ENCODE results near the gene PPP2R5A.

Gene PPP2R5A

GRCh38 chr1:212310383-212310782 lies 25.2 kb downstream of the PPP2R5A start:
- no peaks in the 10 kb centered on the region for H4K20me1 ChIP-seq (ENCODE audit: insufficient read depth, low read length)
- H3K27ac ChIP-seq (ENCODE audit: low read depth, low read length, poor library complexity, severe bottlenecking): no peak overlapping the region
- no peak overlapping the region for H3K4me3 ChIP-seq (ENCODE audit: low read depth, low read length, poor library complexity, severe bottlenecking)
- no peak for TF ChIP-seq CTCF (IDR thresholded peaks at IDR 0.05; ENCODE audit: low read length)
- no peak for TF ChIP-seq EZH2 (IDR thresholded peaks at IDR 0.05; ENCODE audit: borderline replicate concordance, low read length)
- no peaks in the 10 kb centered on the region for H3K9me3 ChIP-seq (ENCODE audit: low read length)
- no peaks in the 10 kb centered on the region for H3K9me2 ChIP-seq (ENCODE audit: low read depth, low read length)
- no peaks in the 10 kb centered on the region for H3K4me1 ChIP-seq (ENCODE audit: insufficient read depth, low read length, severe bottlenecking)
- H3F3A ChIP-seq (ENCODE audit: insufficient read depth, low read length): no peaks in the 10 kb centered on the region
- H3K27me3 ChIP-seq (ENCODE audit: insufficient read depth, low read length): no peaks in the 10 kb centered on the region
- H3K9ac ChIP-seq (ENCODE audit: low read length): no peak overlapping the region
- no peak overlapping the region for H3K4me2 ChIP-seq (ENCODE audit: low read length)
- H3K36me3 ChIP-seq (ENCODE audit: insufficient read depth, low read length): peaks cover 48% of the 10 kb centered on the region
- no peak overlapping the region for H2AFZ ChIP-seq (ENCODE audit: low read length)
- peaks cover 85% of the 10 kb centered on the region for H3K79me2 ChIP-seq (ENCODE audit: insufficient read depth, low read length)

DNA sequence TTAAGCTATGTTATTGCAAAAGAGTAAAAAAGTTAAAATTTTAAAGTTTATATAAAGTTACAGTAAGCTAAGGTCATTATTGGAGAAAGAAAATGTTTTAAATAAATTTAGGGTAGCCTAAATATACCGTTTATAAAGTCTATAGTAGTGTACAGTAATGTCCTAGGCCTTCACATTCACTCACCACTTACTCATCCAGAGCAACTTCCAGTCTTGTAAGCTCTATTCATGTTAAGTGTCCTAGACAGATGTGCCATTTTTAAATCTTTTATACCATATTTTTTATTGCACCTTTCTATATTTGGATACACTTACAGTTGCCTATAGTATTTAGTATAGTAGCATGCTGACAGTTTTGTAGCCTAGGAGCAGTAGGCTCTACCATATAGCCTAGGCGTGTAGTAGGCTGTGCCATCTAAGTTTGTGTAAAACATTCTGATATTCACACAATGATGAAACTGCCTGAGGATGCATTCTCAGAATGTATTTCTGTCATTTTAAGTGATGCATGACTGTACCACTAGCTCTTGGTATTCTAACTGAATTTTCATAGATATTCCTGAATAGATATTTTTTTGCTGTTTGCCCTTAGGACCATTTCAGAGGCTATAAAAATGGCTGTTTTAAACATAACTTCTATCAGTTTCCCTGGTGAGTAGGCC lies 26.8 kb downstream of the PPP2R5A start:
- H3K9ac ChIP-seq (ENCODE audit: low read length): no peak overlapping the region
- H3K9me2 ChIP-seq (ENCODE audit: low read depth, low read length): no peaks in the 10 kb centered on the region
- H3K9me3 ChIP-seq (ENCODE audit: low read length): no peaks in the 10 kb centered on the region
- no peak overlapping the region for H3K27ac ChIP-seq (ENCODE audit: low read depth, low read length, poor library complexity, severe bottlenecking)
- TF ChIP-seq CTCF (IDR thresholded peaks at IDR 0.05; ENCODE audit: low read length) (no peak), EZH2 (IDR thresholded peaks at IDR 0.05; ENCODE audit: borderline replicate concordance, low read length) (no peak)
- H3K4me3 ChIP-seq (ENCODE audit: low read depth, low read length, poor library complexity, severe bottlenecking): no peak overlapping the region
- no peaks in the 10 kb centered on the region for H4K20me1 ChIP-seq (ENCODE audit: insufficient read depth, low read length)
- no peak overlapping the region for H3K4me2 ChIP-seq (ENCODE audit: low read length)
- H3K27me3 ChIP-seq (ENCODE audit: insufficient read depth, low read length): no peaks in the 10 kb centered on the region
- H2AFZ ChIP-seq (ENCODE audit: low read length): no peak overlapping the region
- H3K4me1 ChIP-seq (ENCODE audit: insufficient read depth, low read length, severe bottlenecking): no peaks in the 10 kb centered on the region
- H3F3A ChIP-seq (ENCODE audit: insufficient read depth, low read length): no peaks in the 10 kb centered on the region
- peaks cover 41% of the 10 kb centered on the region for H3K36me3 ChIP-seq (ENCODE audit: insufficient read depth, low read length)
- peaks cover 84% of the 10 kb centered on the region for H3K79me2 ChIP-seq (ENCODE audit: insufficient read depth, low read length)

GRCh38 chr1:212313616-212314015 lies 28.4 kb downstream of the PPP2R5A start:
- no peaks in the 10 kb centered on the region for H3F3A ChIP-seq (ENCODE audit: insufficient read depth, low read length)
- no peaks in the 10 kb centered on the region for H3K9me3 ChIP-seq (ENCODE audit: low read length)
- no peaks in the 10 kb centered on the region for H4K20me1 ChIP-seq (ENCODE audit: insufficient read depth, low read length)
- H3K4me1 ChIP-seq (ENCODE audit: insufficient read depth, low read length, severe bottlenecking): no peaks in the 10 kb centered on the region
- no peak for TF ChIP-seq CTCF (IDR thresholded peaks at IDR 0.05; ENCODE audit: low read length)
- no peak for TF ChIP-seq EZH2 (IDR thresholded peaks at IDR 0.05; ENCODE audit: borderline replicate concordance, low read length)
- H3K4me2 ChIP-seq (ENCODE audit: low read length): no peak overlapping the region
- H3K9me2 ChIP-seq (ENCODE audit: low read depth, low read length): no peaks in the 10 kb centered on the region
- no peak overlapping the region for H3K4me3 ChIP-seq (ENCODE audit: low read depth, low read length, poor library complexity, severe bottlenecking)
- H3K36me3 ChIP-seq (ENCODE audit: insufficient read depth, low read length): peaks cover 35% of the 10 kb centered on the region
- H2AFZ ChIP-seq (ENCODE audit: low read length): no peak overlapping the region
- H3K9ac ChIP-seq (ENCODE audit: low read length): no peak overlapping the region
- no peak overlapping the region for H3K27ac ChIP-seq (ENCODE audit: low read depth, low read length, poor library complexity, severe bottlenecking)
- H3K79me2 ChIP-seq (ENCODE audit: insufficient read depth, low read length): peaks cover 76% of the 10 kb centered on the region
- no peaks in the 10 kb centered on the region for H3K27me3 ChIP-seq (ENCODE audit: insufficient read depth, low read length)
